HTR-8/SVneo (cell line): ENCODE data around the gene FAM76B.
"Not testable (repeated sequence)": the region's sequence is repeated elsewhere in the genome, so short reads cannot be mapped to it uniquely, and the experiment has no call there.

Experiments
- DNase-seq: peaks from one replicate; pipeline ENCODE4 v3.0.0; 2011; ENCODE audit warnings: low spot score, mixed read lengths; ENCODE audit not compliant: insufficient read length
- FAIRE-seq: peaks from 2 replicates; lab custom pipeline; 2011; peaks lifted over from hg19 to GRCh38; lab: Jason Lieb, UNC

FAM76B gene

GRCh38 chr11:95789506-95790122, at the start of gene FAM76B:
Gene FAM76B, minus strand, starts transcription at chr11:95789782. Its CDS starts 304 bp downstream, at chr11:95789478.
- FAIRE-seq (peak; percentile 99), DNase-seq (peak; percentile 90)

DNA sequence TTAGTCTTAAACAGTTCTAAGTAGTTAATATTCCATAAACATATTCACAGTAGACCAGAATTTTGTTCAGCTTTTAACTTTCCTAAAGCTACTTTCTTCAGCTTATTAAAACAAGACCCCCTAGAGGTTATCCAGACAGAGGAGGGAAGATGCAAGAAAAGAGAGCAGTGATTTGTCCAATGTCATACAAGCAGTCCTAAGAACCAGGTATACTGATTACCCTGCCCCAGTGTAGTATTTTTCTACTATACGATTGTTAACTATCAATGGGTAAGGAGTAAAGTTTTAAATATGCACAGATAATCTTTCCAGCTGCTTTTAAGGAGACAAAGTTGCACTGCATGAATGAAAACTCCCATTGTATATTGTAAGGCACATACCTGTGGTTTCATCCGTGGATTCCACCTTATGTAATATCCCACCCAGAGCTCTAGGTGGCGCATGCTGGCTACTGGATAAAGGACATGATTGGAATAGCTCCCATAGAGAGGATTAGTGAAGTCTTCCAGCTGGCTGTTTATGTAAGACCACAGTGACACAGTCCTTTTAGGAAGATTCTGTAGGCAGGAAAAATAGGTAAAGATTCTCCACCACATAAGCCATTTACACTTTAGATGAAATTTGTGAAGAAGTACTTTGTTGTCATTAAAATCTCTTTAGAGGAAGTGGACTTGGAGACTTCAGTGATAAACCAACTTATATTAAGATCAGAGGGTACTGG, 46.3 kb upstream of the FAM76B start:
- FAIRE-seq (peak; percentile 58), DNase-seq (peak; percentile 65)

- DNase-seq, result no peak
- FAIRE-seq, result no peak
These were observed 45.8 kb upstream of the FAM76B start for GRCh38 chr11:95835351-95835750.

- DNase-seq, result no peak
- FAIRE-seq, result no peak
These were observed 43.8 kb upstream of the FAM76B start for GRCh38 chr11:95833378-95833777.

DNA sequence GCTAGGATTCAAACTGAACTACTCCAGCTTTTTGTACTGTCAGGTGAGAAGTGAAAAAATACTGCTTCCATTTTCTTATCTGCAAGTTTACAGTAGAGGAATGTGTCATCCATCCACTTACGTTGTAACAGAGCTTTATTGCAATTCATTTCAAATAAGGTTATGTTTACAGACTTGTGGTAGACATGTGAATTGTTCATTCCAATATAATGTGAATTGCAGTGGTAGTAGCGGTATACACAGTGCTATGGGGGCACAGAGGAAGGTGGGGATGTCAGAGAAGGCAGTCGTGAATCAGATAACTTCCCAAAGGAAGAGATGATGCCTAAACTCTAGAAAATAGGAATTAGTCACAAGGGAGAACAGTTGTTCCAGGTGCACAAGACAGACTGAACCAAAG, 43.2 kb upstream of the FAM76B start:
- peak; percentile 92 for FAIRE-seq
- no peak for DNase-seq

- DNase-seq (peak; percentile 7), FAIRE-seq (no peak)
These were observed 41.8 kb upstream of the FAM76B start for GRCh38 chr11:95831198-95831883.

- no peak for DNase-seq
- FAIRE-seq, result peak; percentile 9
These were observed 40.1 kb upstream of the FAM76B start for GRCh38 chr11:95829580-95830259.

DNA sequence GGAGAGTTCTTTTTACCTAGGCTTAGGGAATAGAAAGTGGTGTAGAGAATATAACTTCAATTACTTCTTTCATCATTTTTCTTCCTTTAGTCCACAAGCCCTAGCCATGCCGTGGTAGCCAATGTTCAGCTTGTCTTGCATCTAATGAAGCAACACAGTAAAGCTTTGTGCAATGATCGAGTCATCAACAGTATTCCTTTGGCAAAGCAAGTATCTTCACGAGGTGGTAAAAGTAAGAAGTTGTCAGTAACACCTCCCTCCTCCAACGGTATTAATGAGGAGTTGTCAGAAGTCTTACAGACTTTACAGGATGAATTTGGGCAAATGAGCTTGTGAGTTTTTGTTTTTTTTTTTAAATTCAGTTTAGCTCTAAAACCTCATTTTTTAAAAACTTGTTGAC, 38.1 kb upstream of the FAM76B start:
- FAIRE-seq (no peak), DNase-seq (no peak)

- DNase-seq (no peak), FAIRE-seq (no peak)
These were observed 32.1 kb upstream of the FAM76B start for GRCh38 chr11:95821640-95822039.

DNA sequence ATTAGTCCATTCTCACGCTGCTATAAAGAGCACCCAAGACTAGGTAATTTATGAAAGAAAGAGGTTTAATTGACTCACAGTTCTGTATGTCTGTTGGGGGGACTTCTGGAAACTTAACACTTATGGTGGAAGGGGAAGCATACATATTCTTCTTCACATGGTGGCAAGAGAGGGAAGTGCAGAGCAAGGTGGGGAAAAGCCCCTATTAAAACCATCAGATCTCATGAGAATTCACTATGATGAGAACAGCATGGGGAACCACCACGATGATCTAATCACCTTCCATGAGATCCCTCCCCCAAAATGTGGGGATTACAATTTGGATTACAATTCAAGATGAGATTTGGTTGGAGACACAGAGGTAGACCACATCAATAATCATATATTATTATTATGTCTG, 26.5 kb upstream of the FAM76B start:
- FAIRE-seq (no peak), DNase-seq (no peak)

- DNase-seq, FAIRE-seq: not testable (repeated sequence)
These were observed 21.5 kb upstream of the FAM76B start for GRCh38 chr11:95811052-95811451.

DNA sequence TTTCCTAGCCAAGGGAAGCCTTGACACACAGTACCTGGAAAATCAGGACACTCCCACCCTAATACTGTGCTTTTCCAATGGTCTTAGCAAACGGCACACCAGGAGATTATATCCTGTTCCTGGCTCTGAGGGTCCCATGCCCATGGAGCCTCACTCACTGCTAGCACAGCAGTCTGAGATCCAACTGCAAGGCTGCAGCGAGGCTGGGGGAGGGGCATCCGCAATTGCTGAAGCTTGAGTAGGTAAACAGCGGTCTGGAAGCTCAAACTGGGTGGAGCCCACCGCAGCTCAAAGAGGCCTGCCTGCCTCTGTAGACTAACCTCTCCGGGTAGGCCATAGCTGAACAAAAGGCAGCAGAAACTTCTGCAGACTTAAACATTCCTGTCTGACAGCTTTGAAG, 16.9 kb upstream of the FAM76B start:
- not testable (repeated sequence) for FAIRE-seq, DNase-seq

GRCh38 chr11:95805869-95806268, 16.3 kb upstream of the FAM76B start:
- FAIRE-seq (no peak), DNase-seq (no peak)

GRCh38 chr11:95803973-95804372, 14.4 kb upstream of the FAM76B start:
- no peak for DNase-seq
- FAIRE-seq, result no peak

DNA sequence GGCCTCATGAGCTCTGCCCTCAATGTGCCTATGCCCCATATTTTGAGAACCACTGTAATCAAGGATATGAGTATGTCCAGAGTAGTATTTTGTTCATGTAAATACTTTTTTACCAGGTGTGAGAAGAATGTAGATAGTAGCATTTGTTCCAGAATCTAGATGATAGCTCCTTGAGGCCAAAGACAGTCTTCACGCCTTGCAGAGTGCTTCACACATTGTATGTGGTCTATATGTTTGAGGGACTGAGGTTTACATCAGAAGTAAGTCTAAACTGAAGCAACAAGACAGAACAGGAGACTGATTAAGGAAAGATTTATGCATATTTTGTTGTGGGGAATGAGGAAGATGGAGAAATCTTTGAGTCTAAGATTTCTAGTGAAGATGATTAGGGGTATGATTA, 13.2 kb upstream of the FAM76B start:
- DNase-seq, result no peak
- no peak for FAIRE-seq

DNA sequence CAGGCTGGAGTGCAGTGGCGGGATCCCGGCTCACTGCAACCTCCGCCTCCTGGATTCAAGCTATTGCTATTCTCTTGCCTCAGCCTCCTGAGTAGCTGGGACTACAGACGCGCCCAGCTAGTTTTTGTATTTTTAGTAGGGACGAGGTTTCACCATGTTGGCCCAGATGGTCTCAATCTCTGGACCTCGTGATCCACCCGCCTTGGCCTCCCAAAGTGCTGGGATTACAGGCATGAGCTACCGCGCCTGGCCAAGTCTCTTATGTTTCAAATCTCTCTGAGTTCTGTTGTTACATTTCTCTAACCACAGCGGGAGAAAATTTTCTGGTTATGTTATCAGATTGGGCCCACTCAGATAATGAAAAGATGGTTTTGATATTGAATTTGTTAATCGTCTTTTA, 10.9 kb upstream of the FAM76B start:
- FAIRE-seq (no peak), DNase-seq (no peak)

GRCh38 chr11:95799546-95799945, 10.0 kb upstream of the FAM76B start:
- DNase-seq (no peak), FAIRE-seq (no peak)

GRCh38 chr11:95796501-95796900, 6.9 kb upstream of the FAM76B start:
- no peak for FAIRE-seq
- no peak for DNase-seq

DNA sequence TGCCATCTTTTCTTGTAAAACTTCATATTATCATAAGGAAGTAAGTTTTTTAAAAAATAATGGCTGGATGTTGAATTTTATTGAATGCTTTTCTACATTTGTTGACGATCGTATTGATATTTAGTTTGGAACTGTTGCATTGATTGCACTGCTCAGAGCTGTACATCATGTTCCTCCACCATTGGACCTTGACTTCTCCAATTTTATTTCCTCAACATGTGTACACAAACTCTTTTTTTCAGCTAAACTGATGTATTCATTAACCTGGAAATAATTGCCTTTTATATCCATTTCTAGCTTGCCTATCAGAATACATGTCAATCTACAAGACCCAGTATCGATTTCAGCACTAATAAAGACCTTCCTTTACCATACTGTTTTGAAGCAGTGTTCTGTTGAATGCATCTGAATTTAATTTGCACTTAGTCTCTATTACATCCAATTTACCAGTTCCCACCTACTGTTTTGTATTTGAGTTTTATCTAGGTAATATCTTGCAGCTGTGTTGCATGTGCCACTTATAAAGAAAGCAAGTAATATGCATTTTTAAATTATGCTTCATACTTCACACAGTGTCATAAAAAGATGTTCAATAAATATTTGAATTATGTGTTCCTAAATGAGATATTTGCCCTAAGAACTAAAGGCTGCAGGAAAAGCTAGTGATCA, 6.2 kb upstream of the FAM76B start:
- DNase-seq (no peak), FAIRE-seq (no peak)

GRCh38 chr11:95794086-95794485, 4.5 kb upstream of the FAM76B start:
- DNase-seq, result no peak

More at GRCh38 chr11:95794086-95794485, 4.5 kb upstream of the FAM76B start:
- no peak for FAIRE-seq
